Measurements from ENCODE around the gene PTPRE.

DNA sequence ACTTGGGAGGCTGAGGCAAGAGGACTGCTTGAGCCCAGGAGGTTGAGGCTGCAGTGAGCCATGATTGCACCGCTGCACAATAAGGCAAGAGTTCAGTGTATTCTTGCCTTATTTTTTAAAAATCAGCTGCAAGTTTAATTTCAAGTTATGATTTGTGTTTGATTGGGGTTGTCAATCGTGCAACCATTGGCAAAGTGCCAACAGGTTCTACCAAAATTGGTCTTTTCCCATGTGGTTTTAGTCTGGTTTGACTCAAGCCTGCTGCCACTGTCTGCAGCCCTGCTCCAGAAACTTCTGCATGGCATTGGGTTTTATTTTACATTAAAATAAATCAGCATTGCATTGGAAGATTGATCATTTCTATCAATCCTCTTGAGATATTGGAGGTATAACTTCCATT lies 72.7 kb downstream of the PTPRE start:
- TF ChIP-seq TAF1 (IDR thresholded peaks at IDR 0.05; ENCODE audit: low read depth, low read length) (no peak), POLR2AphosphoS5 (IDR thresholded peaks at IDR 0.05; ENCODE audit: low read depth, low read length) (no peak), POLR2A (IDR thresholded peaks at IDR 0.05; ENCODE audit: low read depth, low read length) (no peak), PAX5 (IDR thresholded peaks at IDR 0.05; ENCODE audit: insufficient read depth, low read length, severe bottlenecking) (no peak)
